AG20443 (cell line): ENCODE data around the gene EOMES.

Experiments used
- DNase-seq: peaks from one replicate; pipeline ENCODE4 v3.0.0; 2012; ENCODE audit warnings: low spot score, mixed read lengths

The EOMES gene

DNA sequence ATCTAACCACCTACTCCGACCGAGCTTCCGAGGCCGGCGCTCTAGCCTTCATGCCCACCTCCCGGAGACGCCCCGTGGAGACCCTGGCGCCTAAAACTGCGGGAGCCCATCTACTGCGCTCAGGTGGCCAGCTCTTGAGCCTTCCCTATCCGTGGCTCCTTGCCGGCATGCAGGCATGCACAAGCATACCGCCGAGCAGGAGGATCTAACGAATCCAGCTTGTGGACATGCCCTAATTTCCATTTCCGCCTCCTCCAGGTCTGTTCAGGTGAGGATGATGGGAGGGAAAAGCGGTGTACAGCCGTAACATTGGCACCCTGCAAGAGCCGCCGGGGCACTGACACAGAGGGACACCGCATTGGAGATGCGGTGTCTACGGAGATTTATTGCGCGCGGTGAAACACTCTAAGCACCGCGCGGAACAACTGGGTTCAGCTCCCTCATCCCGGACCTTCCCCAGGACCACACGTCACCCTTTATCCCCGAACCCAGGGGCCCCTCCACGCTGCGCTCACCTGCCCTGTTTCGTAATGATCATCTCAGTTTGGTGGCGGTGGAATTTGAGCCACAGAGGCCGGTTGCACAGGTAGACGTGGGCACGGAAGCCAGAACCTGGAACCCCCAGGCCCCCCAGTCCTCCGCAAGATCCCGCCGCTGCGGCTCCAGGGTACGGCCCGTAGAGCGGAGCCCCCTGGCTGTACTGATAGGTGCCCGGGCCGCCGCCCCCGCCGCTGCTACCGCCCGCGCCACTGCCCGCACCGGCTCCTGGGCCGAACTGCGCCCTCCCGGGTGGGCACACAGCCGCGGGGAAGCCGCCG, 1.0 kb downstream of the EOMES start:
- DNase-seq, result no peak

DNA sequence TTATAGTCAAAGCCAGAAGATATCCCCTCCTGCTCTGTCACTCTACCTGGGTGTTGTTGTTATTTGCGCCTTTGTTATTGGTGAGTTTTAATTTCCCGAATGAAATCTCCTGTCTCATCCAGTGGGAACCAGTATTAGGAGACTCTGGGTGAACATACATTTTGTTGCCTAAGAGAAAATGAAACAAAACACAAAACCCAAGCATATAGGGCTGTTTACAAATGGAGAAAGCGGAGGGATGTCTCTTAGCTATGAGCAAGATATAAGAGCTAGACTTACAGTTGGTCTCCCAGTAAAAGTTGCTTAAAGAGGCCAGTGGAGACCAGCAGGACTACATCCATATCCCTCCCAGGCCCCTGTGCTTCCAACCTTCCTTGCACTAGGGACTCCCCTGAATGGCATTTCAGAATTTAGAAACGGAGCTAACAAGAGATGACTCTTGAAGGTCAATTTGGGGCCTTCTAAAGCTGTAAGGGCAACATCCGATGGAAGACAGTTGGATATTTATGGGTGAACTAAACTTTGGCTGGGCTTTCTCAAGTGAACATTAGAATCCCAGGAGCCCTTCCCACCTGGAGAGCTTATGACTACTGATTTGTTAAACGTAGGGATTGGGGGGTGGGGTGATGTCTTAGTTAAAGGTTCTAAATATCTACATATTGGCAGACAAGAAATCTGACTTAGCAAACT, 2.7 kb downstream of the EOMES start:
- no peak for DNase-seq

DNA sequence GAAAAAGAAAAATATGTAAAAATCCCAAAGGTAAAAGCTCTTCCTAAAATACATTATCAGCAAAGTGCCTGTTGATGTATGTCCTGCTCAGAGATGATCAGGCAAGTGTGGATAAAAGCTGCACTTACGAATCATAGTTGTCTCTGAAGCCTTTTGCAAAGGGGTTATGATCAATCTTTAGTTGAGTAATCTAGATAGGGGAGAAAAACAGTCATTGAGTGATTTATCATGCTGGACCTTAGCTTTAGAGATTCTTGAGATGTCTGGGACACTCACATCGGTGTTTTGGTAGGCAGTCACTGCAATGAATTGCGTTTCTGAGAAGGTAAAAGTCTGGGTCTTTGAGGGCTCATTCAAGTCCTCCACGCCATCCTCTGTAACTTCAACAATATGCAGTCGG, 3.7 kb downstream of the EOMES start:
- no peak for DNase-seq

DNA sequence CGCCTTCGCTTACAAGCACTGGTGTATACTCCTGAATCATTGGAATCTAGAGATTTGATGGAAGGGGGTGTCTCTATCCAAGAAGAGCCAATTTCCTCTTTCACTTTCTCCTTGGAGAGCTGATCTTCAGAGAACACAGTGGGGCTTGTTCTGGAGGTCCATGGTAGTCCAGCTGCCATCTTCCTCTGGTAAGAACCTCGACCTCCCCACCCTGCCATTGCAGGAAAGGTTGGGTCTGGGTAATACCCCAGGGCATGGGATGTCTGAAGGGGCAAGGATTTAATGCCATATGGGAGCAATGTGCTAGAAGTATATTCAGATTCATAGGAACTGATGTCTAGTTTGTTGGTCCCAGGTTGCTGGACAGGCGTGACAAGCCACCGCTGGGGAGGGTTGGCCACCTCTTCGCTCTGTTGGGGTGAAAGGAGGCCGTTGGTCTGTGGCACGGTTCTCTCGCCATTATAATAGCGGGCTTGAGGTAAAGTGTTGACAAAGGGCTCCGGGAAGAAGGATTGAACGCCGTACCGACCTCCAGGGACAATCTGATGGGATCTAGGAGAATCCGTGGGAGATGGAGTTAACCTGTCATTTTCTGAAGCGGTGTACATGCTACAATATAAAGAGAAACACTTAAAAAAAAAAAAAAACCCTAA, 4.8 kb downstream of the EOMES start:
- DNase-seq, result no peak

- DNase-seq, result no peak
These were observed 5.8 kb downstream of the EOMES start for GRCh38 chr3:27716309-27716708.

DNA sequence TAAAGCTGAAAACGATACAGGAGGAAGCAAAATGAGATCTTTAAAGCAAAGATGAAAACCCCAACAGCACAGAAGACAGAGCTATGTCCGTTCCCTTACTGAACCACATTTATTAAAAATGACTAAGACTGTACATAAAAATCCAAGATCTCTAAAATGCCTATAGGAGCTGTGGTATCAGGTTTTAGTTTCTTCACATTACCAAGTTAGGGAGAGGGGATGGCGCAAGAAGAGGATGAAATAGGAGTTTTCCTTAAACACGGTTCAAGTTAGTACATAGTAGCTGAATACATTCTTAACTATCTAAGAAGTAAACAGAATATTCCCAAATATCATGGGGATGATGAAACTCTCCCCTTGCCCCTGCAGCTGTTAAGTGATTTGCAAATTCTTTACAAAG, 6.3 kb downstream of the EOMES start:
- no peak for DNase-seq

DNA sequence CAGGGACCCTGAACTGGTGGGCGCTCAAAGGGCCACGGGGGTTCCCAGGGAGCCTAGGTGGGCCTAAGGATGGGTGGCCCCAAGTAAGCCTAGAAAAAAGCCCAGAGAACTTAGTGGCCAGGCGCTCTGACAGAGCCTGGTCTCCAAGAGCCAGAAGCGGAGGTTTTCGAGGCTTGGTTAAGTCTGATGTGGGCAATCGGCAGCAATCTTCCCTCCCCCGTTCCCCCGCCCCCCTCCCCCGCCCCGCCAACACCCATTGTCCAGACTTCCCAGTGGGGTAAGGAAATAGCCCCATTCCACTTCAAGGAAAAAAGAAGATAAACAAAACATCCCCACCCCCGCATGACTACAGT, 6.7 kb downstream of the EOMES start:
- no peak for DNase-seq

DNA sequence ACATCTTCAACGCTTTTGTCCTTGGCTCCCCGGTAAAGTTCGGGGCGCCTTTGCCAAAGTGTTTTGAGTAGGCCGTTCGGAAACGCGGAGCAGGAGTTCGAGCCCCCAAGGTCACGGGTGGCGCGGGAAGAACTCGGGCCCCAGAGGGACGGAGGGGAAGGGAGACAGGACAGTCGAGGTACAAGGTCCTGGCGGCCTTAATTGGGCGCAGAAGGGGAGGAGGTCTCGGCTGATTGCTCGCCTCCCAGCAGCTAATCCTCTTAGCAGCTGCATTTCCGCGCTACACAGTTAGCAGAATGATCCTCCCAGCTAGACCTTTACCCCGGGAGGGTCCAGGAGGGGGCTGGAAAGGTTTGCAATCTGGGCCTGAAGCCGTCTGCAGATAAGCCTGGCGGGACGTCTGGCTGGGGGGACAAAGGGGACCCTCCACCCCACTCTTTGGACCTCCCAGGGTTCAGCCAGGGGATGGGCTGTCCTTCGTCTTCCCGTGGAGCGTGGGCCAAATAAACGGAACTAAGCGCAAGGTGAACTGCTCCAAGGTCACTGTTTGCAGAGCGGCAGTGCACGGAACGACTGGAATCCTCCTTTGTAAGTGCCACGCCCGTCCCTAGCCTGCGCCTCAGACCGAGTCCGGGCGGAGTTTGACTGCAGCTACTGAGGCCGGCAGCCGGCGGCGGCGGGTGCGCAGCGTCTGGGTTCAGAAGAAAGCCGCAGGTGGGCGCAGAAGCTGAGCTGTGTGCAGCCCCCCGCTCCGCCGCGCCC, 7.2 kb downstream of the EOMES start:
- peak; percentile 56 for DNase-seq

DNA sequence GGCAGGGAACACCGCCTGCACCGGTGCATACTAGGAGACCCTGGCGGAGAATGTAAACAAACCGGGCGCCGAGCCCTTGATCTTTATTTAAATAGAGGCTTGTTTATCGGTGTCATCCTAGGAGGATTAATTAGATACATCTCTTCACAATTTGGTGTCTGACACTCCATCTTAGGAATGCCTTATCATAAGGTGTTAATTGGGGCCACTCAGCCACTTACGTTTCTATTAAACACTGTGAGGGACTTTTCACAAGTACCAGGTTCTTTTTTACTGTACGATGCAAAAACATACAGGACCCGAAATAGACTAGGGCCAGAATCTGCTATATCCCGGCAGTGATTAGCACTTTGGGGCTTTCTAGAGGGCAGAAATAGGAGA, 8.0 kb downstream of the EOMES start:
- no peak for DNase-seq

- DNase-seq, result peak; percentile 43
These were observed 8.5 kb downstream of the EOMES start for GRCh38 chr3:27713435-27714145.

DNA sequence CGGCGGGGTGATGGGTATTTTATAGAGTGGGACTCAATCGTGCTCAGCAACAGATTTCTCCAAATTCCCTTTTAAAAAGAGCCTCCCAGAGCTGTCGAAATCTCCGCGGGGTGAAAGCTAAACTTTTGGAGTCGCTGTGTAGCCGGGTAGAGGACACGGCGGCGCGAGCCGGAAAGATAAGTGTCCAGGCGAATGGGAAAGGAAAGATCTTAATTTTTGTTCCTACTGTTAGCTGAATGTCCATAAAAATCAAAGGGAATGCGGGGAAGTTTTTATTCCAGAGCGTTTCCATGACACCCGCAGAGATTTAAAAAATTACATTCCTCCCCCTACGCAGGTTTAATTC, 9.1 kb downstream of the EOMES start:
- DNase-seq, result no peak

GRCh38 chr3:27712136-27713077, 9.7 kb downstream of the EOMES start:
- peak; percentile 92 for DNase-seq

GRCh38 chr3:27708250-27708649, 13.9 kb downstream of the EOMES start:
- DNase-seq, result no peak

- DNase-seq, result no peak
These were observed 23.1 kb downstream of the EOMES start for GRCh38 chr3:27699067-27699466.

GRCh38 chr3:27696906-27697305, 25.2 kb downstream of the EOMES start:
- no peak for DNase-seq

GRCh38 chr3:27695636-27696035, 26.5 kb downstream of the EOMES start:
- DNase-seq, result no peak

- no peak for DNase-seq
These were observed 34.1 kb downstream of the EOMES start for GRCh38 chr3:27688053-27688452.

DNA sequence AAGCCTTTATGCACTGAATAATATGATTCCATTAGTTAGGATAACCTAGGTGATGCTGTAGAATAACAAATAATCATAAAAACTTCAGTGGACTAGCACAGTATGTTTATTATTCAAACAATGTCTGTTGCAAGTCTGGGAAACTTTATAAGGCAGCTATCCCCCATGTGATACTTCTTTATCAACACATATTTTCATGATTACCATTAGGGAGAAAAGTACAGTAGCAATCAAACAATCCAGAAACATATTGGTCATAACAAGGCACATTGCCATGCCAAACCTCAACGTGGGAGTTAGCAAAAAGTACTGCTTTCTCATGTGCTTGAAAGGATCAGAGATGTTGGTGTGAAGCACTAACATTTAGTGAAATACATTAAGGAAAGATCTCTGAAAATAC, 35.5 kb downstream of the EOMES start:
- DNase-seq, result peak; percentile 40

DNA sequence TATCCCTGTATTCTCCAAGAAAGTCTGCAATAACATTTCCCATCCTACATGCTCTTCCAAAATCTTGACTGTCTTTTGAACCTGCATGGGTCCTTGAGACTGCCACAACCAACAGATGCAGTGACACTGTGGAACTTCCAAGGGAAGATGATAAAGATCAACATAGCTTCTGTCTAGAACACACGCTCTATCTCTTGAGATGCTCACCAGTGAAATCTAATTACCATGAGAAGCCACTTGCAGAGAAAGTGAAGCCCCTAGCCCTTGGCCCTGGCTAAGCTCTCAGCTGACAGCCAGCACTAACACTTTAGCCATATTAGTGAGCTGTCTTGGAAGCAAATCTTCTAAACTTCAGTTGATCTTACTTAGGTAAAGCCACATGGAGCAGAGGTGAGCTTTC, 36.6 kb downstream of the EOMES start:
- no peak for DNase-seq

- no peak for DNase-seq
These were observed 37.8 kb downstream of the EOMES start for GRCh38 chr3:27684302-27684701.

DNA sequence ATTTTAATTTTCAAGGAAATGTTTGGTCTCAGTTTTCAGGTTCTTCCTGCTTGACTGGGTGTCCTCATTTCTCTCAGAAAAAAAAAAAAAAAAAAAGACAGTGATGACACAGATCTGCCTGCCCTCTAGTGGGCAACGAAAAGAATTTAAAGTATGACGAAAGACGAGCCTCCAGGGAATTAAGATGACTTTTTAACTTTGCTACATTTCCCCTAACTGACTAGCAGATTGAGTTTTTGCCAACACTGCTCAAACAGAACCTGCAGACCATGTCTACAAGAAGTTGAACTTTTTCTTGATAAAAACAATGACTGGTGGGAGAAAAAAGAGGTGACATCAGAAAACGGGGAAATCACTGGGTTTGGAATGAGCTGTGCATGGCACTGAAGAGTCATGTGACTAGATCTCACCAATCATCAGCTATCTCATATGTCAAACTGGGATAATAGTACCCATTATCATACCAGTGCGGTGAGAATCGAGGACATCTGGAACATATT, 40.8 kb downstream of the EOMES start:
- DNase-seq, result peak; percentile 70
